Epithelial cell of esophagus (primary cell): ENCODE measurements around the gene RGL2.

Experiments
- DNase-seq: peaks from one replicate; pipeline ENCODE4 v3.0.0; 2010; ENCODE audit warnings: low read depth
- H3K4me3 ChIP-seq: 2 replicates; pipeline ENCODE4 v1.5.1; 2011; ENCODE audit warnings: mild to moderate bottlenecking, low read length, control low read depth
- TF ChIP-seq, protein P1 (sequence below): IDR thresholded peaks from 2 replicates; pipeline ENCODE4 v1.5.1; 2011; ENCODE audit warnings: low read depth, mild to moderate bottlenecking, low read length, control low read depth, inconsistent platforms; ENCODE audit not compliant: insufficient read depth; ENCODE audit errors: missing control alignments

The RGL2 gene

DNA sequence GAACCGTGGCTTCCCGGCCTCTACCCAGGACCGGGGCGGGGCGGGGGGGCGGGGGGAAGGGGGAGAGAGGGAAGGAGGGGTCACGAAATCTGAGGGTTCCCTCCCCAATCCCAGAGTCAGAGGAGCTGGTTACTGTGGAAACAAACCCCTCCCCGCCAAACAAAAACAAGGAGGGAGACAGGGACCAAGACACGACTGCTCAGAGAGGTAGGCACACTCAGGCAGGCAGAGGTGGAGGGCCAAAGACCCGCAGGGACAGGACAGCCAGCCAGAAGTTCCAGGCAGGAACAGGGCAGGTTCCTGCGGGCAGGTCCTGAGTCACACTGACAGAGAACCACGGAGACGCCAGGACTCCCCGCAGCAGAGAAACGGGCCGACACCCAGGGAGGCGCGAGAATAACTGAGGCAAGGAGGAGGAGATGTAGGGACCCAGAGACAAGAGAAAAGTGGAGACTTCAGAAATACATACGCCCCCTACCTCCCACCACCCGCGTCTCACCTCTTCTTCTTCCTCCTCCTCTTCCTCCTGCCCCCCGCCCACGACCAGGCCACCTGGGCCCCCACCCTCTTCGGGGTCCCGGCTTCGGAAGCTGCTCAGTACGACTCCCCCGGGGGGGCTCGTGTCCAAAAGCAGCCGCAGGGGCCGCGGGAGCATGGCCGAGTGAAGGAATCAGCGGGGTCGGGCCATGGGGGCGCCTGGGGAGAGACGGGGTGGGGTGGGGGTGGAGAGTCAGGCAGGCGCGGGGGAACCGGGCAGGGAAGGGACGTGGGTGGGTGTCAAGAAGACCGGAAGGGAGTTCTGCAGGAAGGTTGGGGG, 578 bp downstream of the RGL2 start:
- H3K4me3 ChIP-seq, result peak overlapping the region; percentile 98
- TF ChIP-seq, protein P1, sequence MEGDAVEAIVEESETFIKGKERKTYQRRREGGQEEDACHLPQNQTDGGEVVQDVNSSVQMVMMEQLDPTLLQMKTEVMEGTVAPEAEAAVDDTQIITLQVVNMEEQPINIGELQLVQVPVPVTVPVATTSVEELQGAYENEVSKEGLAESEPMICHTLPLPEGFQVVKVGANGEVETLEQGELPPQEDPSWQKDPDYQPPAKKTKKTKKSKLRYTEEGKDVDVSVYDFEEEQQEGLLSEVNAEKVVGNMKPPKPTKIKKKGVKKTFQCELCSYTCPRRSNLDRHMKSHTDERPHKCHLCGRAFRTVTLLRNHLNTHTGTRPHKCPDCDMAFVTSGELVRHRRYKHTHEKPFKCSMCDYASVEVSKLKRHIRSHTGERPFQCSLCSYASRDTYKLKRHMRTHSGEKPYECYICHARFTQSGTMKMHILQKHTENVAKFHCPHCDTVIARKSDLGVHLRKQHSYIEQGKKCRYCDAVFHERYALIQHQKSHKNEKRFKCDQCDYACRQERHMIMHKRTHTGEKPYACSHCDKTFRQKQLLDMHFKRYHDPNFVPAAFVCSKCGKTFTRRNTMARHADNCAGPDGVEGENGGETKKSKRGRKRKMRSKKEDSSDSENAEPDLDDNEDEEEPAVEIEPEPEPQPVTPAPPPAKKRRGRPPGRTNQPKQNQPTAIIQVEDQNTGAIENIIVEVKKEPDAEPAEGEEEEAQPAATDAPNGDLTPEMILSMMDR, result no peak
- peak; percentile 94 for DNase-seq

DNA sequence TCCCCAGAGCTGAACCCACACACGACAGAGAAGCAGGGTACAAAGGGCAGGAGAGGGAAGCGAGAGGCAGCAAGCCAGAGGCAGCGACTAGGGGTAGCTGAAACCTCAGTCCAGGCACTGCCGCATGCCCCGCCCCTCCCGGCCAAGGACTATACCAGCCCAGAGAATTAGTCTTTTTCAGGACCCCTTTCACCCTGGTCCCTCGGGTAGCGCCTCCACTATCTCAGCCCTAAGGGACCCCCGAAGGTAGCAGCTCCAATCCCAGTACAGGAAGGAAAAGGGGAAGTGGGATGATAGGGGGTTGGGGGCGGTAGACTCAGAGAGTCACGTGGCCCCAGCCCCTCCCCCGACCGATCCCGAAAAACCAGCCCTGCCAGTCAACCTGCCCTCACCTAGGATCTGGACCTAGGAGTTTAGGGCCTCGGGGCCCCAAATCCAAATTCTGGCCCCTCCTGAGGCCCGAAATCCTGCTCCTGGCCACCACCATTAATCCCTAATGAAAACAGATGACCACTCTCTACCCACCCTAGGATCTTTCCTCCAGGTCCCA, 1.3 kb downstream of the RGL2 start:
- peak; percentile 83 for DNase-seq
- H3K4me3 ChIP-seq, result peak overlapping the region; percentile 98
- TF ChIP-seq, protein P1, result no peak

DNA sequence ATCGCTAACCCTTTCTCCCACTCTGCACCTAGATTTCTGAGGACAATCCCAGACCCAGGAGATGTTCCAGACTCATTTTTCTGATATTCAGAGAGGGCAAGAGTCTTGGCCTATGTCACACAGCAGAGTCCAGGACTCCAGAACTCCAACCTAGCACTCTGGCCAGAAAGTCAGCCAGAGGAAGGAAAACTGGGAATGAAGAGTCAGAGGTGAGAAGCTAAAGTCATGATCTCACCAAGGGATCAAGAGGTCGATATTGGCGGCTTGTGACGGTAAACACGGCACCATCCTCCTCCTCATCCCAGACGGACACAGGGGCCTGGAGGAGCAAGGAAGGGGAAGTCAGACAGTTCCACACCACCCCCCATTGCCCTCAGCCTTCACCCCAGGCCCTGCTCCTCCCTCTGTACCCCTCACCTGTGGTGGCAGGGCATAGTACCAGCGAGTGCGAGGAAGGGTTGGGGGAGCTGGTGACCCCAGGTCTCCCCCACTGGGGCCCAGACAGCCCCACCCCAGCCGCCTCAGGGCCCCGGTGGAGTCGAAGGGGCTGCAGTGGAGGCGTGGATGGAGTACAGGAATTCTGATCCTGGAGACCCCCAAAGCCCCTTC, 1.8 kb downstream of the RGL2 start:
- TF ChIP-seq, protein P1, result no peak
- no peak for DNase-seq
- peak overlapping the region; percentile 98 for H3K4me3 ChIP-seq

DNA sequence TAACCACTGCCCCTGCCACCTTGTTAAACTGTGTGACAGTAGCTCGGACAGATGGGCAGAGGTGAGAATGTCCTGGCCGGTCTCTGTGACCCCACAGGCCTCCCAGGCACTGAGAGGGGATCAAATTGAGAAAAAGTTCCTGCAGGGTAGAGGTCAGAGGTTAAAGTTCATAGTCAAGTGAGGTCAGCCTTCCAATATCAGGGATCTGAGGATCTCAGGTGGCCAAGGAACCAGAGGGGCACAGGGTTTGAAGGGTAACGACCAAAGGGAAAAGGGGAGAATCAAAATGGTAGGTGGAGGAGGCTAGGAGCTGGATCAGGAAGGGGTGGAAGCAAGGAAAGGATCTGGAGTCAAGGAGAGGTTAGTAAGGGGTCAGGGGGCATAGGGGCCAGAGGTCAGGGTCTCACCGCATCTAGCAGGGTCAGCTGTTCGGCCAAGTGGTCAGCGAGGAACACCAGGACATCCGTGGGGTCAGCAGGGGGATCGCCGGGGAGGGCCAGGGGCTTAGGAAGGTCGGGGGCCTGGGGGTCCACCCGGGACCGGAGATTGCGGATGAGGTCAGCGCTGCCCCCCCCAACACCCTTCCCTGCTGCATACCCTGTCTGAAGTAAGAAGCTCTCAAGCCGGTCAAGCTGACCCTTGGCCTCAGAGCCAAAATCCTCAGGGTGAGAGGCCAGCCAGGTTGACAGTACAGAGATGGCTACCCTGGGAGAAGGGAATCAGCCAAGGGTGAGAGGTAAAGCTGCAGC, 2.9 kb downstream of the RGL2 start:
- TF ChIP-seq, protein P1, result no peak
- H3K4me3 ChIP-seq, result no peak overlapping the region
- DNase-seq, result no peak

DNA sequence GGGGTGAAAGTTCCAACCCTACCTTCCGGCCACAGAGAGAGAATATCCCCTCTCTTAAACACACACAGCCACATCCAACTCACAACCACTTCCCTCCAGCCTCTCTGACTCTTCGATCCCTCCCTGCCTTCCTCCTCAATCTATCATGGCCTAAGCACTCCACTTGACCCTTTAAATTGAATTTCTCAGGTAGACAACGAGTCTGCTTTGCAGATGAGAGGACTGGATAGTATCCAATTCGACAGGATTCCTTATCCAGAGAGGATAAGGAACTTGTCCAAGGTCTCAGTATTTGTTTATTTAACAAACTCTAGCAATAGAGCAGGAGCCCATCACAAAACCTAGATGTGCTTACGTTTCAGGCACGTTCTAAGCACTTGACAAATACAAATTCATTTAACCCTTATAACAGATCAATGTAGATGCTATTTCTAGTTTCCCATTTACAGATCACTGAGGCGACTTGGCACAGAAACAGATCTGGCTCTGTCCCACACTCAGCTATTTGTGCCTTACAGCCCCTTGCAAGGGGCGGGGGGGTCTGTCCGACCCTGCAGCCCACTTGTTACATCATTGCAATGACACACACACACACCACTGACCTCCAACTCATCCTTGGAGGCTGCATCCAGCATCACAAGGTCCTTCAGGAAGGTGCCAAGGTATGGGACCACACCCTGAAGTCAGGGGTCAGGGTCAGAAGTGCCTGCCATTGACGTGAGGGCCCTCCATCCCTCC, 4.5 kb downstream of the RGL2 start:
- no peak overlapping the region for H3K4me3 ChIP-seq
- no peak for DNase-seq
- TF ChIP-seq, protein P1, result no peak

DNA sequence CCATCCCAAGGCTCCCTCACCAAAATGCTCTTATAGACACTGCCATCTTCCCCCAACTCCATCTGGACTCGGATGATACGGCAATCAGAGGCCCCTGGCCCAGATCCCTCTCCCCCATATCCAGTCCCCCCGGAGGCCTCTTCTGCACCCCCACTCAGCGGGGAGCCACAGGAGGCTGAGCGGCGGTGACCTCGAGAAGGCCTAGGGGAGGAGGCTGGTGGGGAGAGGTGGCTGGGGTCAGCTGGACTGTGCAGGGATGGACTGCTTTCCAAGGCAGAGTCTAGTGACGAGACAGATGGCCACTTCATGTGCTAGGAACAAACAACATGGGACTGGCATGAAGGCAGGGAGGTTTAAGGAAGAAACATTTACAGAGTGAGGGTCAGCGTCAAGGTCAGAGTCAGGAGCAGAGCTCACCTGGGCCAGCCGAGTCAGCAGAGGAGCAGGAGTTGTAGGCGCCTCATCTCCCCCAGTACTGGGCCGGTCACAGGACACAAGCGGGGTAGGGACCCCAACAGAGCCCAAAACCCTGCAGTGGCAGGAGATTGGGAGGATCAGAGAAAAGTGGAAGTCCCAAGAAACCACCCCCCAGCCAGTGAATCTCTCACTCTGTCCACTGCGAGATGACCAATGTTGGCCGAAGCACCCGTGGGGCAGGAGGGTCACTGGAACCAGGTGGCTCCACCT, 5.6 kb downstream of the RGL2 start:
- no peak overlapping the region for H3K4me3 ChIP-seq
- no peak for DNase-seq
- TF ChIP-seq, protein P1, result no peak
